Measurements from ENCODE around the gene PLEKHA5.
"Not testable (repeated sequence)": the region's sequence is repeated elsewhere in the genome, so short reads cannot be mapped to it uniquely, and the experiment has no call there.

PLEKHA5 gene

GRCh38 chr12:19168644-19169043, 39.1 kb downstream of the PLEKHA5 start:
- DNase-seq: no peak

DNA sequence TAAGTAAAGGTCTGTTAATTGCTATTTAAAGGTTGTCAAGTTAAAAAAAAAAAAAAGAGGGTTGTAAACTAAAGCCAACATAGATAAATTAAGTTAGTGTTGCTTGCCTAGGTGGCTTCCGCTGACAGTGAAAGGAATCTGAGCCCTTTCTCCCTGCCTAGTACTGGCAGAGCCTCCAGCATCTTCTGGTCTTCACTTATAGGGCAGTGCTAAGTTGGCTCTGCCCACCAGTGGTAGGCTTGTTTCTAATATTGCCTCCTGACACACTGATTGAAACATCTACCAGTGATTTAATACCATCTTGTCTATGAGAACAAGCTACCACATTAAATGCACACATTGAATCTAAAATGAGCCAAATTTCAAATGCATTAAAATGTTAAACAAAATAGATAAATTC, 39.7 kb downstream of the PLEKHA5 start:
- no peak for DNase-seq

DNA sequence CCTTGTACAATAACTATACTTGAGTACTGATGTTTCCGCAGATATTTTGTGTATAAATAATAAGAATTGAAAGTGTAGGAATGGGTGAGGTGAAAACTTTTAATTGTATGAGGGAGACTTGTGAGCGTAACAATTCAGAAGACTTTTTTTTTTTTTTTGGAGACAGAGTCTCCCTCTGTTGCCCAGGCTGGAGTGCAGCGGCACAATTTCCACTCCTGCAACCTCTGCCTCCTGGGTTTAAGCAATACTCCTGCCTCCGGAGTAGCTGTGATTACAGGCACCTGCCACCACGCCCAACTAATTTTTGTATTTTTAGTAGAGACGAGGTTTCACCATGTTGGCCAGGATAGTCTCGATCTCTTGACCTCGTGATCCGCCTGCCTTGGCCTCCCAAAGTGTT, 40.8 kb downstream of the PLEKHA5 start:
- DNase-seq: not testable (repeated sequence)

DNA sequence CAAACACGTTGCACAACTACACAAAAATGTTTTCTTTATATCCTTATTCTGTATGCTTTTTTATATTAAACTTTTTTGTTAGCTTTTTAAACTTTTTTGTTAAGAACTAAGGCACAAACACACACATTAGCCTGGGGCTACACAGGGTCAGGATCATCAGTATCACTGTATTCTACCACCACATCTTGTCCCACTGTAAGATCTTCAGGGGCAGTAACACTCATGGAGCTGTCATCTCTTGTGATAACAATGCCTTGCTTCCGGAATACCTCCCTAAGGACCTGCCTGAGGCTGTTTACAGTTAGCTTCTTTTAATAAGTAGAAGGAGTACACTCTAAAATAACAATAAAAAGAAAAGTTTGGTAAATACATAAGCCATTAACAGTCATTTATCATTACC, 42.2 kb downstream of the PLEKHA5 start:
- DNase-seq: no peak

GRCh38 chr12:19177754-19178153, 48.2 kb downstream of the PLEKHA5 start:
- DNase-seq: no peak

DNA sequence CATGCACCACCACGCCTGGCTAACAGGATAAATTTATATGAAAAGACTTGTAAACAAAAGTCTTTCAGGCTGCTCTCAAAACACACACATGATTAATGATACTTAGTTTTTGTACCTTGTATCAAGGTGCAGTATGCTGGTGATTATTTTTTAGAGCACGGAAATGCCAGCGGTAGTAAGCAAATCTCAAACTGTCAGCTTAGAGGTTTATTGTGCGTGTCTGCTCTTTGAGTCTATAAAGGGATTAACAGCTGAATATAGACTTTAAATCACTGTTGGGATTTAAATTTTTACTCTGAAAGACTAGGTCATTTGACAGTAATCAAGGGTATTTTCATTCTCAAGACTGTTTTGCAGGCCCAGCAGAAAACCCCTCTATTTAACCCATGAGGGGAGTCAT, 50.5 kb downstream of the PLEKHA5 start:
- DNase-seq: no peak

DNA sequence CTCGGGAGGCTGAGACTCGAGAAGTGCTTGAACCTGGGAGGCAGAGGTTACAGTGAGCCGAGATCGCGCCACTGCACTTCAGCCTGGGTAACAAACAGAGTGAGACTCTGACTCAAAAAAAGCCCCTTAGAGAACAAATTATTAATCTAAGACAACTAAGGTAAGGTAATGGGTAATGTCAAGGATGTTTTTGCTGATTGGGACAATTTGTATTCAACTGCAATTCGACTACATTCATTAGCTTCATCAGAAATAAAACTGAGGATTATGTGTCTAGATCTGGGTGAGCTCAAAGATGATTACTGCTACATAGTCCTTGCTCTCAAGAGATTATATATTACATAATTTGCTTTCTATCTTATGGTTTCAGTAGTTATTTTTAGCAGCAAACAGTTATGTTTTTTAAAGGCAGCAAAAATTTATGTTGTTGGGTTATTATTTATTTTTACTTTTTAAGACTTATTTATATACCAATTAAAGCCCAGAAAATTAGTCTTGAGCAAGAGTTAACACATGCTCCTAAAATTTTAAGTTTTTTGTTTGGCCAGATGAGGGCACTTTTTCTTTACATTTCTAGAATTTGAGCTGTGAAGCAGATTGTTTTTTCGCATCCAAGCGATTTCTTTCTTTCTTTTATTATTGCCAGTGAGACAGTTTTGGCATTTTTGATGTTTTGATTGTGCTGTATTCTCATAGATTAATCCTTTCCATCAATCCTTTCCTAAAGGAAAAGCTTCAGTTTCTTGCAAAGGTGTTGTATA, 52.3 kb downstream of the PLEKHA5 start:
- peak; percentile 42 for DNase-seq

GRCh38 chr12:19183121-19183838, 53.7 kb downstream of the PLEKHA5 start:
- no peak for DNase-seq

DNA sequence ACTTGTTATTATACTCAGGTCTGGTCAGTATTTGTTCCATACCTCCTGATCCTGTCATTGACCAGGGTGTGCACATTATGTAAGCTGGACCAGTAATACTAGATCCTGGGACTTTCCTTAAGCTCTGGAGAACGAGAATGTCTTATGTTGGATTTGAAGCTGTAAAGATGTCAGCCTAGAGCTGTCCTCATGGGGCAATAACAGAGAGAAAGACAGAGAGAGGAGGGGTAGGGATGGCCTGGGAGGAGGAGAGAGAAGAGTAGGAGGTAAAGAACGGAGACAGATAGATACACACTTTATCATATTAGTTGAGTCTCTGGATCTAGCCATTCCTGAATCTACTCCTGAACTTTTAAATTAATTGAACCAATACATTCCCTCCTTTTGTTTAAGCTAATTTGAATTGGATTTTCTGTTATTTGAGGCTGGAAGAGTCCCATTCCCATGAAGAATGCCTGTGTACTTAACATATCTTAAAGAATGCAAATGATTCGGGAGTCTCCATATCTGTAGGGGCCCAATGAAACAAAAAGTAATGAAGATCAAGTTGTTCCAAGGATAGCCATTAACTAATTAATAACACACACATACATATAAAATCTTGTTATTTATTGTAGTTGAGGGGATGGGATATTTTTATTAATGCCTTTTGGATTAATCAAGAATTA, 55.9 kb downstream of the PLEKHA5 start:
- no peak for DNase-seq

- peak; percentile 62 for DNase-seq
These were observed 57.5 kb downstream of the PLEKHA5 start for GRCh38 chr12:19186722-19187661.

DNA sequence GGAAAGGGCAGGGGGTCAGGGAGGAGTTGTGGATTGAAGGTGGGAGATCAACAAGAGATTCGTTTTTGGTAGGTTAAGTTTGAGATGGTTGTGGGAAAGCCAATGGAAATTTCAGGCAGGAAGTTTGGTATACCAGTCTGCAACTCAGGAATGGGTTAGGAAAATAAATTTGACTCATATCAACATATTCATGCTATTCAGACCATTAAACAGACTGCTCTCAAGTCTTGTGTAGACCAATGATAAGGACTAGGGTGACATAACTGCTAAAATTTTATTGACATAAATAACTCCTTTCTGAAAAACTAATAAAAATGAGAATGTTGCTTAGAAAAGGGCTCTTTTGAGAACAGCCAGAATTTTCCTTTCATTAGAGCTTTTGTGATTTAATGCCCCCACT, 60.0 kb downstream of the PLEKHA5 start:
- DNase-seq: no peak

DNA sequence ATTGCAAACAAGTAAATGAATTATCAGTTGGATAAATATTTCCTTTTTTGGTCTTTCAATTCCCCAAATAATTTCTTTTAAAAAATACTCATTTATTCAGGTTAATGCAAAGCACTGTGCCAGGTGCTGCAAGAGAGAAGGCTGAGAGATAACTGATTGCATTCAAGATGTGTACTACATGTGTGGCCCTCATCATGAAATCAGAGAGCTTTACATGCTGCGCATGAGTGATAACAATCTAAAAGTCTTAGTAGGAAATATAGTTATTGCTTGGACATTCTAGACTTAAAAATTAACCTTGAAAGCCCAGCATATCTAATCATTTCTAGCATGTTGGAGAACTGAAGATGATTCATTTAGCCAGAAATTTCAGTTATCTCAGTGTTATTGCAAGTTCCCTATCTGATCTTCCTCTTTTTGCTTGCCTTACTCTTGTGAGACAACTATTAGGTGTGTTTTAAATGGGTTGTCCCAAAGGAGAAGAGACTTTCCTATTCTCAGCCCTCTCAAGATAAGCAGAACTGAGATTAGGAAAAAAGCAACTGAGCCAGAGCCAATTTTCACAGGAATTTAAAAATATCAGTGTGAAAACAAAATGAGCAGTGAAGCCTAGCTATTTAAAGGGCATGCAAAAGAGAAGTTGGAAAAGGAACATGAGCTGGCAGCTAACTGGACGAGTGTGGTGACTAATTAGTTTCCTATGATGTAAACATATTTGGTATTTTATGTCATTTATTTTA, 60.9 kb downstream of the PLEKHA5 start:
- DNase-seq: peak; percentile 46

- no peak for DNase-seq
These were observed 61.6 kb downstream of the PLEKHA5 start for GRCh38 chr12:19191089-19191488.

- no peak for DNase-seq
These were observed 62.0 kb downstream of the PLEKHA5 start for GRCh38 chr12:19191563-19191962.

- DNase-seq: no peak
These were observed 63.2 kb downstream of the PLEKHA5 start for GRCh38 chr12:19192710-19193109.

DNA sequence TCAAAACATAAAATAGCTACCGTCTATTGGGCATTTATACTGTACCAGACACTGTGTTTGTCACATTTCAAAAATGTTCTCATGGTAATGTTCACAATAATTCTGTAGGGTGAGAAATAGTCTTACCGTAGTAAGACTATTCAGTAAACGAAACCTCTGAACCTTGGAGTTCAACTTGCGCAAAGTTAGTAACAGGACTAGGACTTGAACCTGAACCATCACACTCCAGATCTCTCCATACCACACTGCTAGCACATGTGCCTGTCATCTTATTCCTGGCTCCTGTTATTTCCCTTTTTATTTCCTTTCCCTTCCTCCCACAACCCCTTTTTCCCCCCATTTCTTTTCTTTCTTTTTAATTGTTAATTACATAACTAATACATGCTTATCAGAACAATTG, 65.4 kb downstream of the PLEKHA5 start:
- no peak for DNase-seq

- no peak for DNase-seq
These were observed 67.6 kb downstream of the PLEKHA5 start for GRCh38 chr12:19196959-19197630.

GRCh38 chr12:19198272-19198671, 68.7 kb downstream of the PLEKHA5 start:
- DNase-seq: no peak

DNA sequence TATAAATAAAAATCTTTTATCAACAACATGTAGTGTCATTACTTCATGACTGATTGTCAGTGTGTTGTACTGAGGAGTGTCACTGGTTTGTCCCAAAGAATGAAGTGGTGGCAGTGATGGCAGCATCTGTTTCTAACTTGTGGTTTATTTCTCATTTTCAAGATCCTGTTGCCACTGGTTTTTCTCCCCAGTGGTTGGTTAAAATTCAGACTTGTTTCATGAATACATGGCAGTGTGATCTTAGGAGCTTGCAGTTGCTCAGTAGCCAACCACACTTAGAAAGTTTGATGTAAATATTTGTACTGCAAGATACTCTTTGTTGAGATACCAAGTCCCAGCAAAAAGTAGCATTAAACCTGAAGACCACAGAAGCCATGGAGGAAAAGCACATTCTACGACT, 69.8 kb downstream of the PLEKHA5 start:
- no peak for DNase-seq

DNA sequence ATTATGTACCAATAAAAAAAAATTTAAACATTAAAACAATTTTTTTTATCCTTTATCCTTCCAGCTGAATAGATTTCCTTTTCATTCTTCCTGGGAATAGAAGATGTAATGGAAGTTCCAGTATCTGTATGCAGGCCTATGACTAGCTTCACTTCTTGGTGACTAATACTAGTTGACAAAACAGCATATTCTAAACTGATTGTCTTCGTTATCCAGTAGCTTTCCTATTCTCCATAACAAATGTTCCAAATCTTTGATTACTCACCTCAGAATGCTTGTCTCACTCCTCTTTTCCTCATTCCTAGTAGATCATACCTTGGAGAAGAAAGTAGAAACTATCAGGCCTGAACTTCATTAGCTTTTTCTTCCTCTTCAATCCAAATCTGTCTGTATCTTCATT, 70.7 kb downstream of the PLEKHA5 start:
- no peak for DNase-seq

DNA sequence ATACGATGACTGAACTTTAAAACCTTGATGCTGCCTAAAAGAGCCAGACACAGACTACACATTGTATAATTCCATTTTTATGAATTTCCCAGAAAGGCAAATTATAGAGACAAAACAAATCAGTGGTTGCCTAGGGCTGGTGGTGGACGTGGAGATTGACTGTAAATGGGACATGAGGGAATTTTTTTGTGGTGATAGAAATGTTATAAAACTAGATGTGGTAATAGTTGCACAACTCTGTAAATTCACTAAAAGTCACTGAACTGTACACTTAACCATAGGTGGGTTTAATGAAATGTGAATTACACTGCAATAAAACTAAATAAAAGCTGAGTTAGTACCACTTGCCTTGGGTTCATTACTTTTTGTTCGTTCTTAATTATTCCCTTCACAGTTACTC, 72.1 kb downstream of the PLEKHA5 start:
- no peak for DNase-seq

DNA sequence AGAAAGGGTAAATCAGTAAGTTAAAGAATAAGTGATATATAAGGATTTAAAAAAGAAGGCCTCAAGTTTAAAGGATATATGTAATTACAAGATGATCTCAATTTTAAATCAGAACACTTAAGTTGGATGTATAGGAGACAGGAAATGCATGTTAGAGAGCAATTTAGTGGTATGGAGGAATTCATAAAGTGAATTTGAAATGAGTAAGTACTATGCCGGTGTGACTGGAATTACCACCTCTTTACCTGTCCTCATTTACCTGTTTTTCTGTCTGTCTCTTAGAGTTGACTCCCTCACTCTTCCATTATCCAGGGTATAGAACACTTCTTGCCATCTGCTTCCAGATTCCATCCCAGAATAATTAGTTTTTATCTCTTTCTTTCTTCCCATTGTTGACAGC, 73.5 kb downstream of the PLEKHA5 start:
- DNase-seq: no peak

Measured in midbrain (tissue), 1 donor.